ENCODE results near the gene PPP1R8.
A peak's percentile ranks its signal among the peaks of the same experiment; 100 is the strongest.

Gene PPP1R8

GRCh38 chr1:27884006-27884954, 53.7 kb downstream of the PPP1R8 start:
- Histone ChIP-seq H3K27ac (peak overlapping the region; percentile 99), H3K4me1 (ENCODE audit: control insufficient read depth in 1 of 2, insufficient read depth in 1 of 2, low read depth in 1 of 2, low read length in 1 of 2) (peaks cover 84 to 91% of the 10 kb centered on the region in 2 experiments), H3K36me3 (peaks cover 94% of the 10 kb centered on the region), H3K4me3 (ENCODE audit: low read depth in 1 of 2, low read length in 1 of 2) (peak overlapping the region; percentile 51 to 69), H3K27me3 (no peaks in the 10 kb centered on the region), H3K9me3 (no peaks in the 10 kb centered on the region)
- no peak for TF ChIP-seq CTCF (IDR thresholded peaks at IDR 0.05)

DNA sequence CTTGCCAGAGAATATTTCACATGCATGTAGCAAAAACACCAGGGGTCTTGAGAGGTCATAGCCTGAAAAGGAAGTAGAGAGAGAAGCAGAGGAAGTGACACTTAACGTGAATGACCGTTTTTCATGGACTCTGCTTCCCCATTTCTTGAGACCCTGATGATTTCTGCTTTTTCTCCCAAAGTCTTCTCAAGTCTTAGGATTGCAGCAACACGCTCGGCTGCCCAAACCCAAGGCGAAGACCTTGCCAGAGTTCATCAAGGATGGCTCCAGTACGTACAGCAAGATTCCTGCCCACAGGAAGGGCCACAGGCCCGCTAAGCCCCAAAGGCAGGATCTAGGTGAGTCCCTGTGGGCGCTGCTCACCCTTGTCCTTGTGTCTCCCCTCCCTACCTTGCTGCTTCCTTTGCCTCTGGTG, 54.5 kb downstream of the PPP1R8 start:
- Histone ChIP-seq H3K4me1 (ENCODE audit: control insufficient read depth in 1 of 2, insufficient read depth in 1 of 2, low read depth in 1 of 2, low read length in 1 of 2) (peaks cover 85 to 92% of the 10 kb centered on the region in 2 experiments), H3K4me3 (ENCODE audit: low read depth in 1 of 2, low read length in 1 of 2) (peak overlapping the region; percentile 51 to 69), H3K9me3 (no peaks in the 10 kb centered on the region), H3K36me3 (peaks cover 94% of the 10 kb centered on the region), H3K27ac (peak overlapping the region; percentile 99), H3K27me3 (no peaks in the 10 kb centered on the region)
- no peak for TF ChIP-seq CTCF (IDR thresholded peaks at IDR 0.05)

DNA sequence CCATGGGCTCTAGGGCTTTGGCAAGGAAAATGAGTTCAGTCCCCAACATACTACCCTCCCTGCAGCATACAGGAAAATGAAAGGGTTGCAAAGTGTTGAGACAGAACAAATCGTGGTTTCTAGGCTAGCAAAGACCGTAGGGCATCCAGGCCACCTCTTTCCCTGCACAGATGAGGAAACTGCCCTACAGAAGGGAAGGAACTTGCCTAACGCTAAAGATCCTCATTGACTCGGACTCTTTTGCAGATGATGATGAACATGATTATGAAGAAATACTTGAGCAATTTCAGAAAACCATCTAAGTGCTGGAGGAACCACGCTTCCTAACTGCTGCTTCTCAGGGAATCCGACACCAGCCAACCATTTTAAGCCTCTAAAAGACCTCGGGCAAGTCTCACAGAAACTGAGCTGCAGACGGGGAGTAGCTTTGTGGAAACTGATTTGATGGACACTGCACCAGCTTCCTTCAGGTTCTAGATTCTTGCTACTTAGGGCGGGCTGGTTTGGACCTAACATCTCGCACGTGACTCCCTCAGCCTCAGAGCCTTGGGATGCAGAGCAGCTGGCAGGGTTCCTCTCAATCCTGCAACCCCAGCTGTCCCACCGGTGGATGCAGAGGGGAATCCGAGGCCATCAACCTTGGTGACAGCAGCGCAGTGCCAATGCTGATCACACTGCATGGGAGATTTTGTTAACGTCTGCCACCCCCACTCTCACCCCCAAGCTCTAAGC, 55.2 kb downstream of the PPP1R8 start:
- H3K9me3 ChIP-seq: no peaks in the 10 kb centered on the region
- peaks cover 91 to 93% of the 10 kb centered on the region in 2 experiments for H3K4me1 ChIP-seq (ENCODE audit: control insufficient read depth in 1 of 2, insufficient read depth in 1 of 2, low read depth in 1 of 2, low read length in 1 of 2)
- H3K4me3 ChIP-seq (ENCODE audit: low read depth in 1 of 2, low read length in 1 of 2): peak overlapping the region; percentile 51 to 69
- no peaks in the 10 kb centered on the region for H3K27me3 ChIP-seq
- H3K36me3 ChIP-seq: peaks cover 94% of the 10 kb centered on the region
- H3K27ac ChIP-seq: peak overlapping the region; percentile 99
- TF ChIP-seq CTCF (IDR thresholded peaks at IDR 0.05): no peak

DNA sequence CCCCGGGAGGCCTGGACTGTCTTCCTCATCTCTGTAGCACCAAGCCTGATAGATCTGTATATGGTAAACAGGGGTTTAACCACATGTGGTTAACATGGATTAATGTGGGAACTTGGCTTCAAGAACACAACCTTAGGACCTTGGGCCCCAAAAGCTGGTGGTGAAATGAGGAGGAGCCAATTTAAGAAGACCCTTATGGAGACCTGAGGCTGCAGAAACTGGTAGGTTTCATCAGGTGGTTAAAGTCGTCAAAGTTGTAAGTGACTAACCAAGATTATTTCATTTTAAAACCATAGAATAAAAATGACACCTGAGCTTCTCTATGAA, 55.7 kb downstream of the PPP1R8 start:
- Histone ChIP-seq H3K27ac (peak overlapping the region; percentile 99), H3K9me3 (no peaks in the 10 kb centered on the region), H3K4me1 (ENCODE audit: control insufficient read depth in 1 of 2, insufficient read depth in 1 of 2, low read depth in 1 of 2, low read length in 1 of 2) (peaks cover 97 to 99% of the 10 kb centered on the region in 2 experiments), H3K4me3 (ENCODE audit: low read depth in 1 of 2, low read length in 1 of 2) (peak overlapping the region; percentile 51 to 69), H3K27me3 (no peaks in the 10 kb centered on the region), H3K36me3 (peaks cover 92% of the 10 kb centered on the region)
- no peak for TF ChIP-seq CTCF (IDR thresholded peaks at IDR 0.05)

- peak overlapping the region; percentile 51 to 69 for H3K4me3 ChIP-seq (ENCODE audit: low read depth in 1 of 2, low read length in 1 of 2)
- no peaks in the 10 kb centered on the region for H3K27me3 ChIP-seq
- peaks cover 88% of the 10 kb centered on the region for H3K36me3 ChIP-seq
- no peaks in the 10 kb centered on the region for H3K9me3 ChIP-seq
- H3K4me1 ChIP-seq (ENCODE audit: control insufficient read depth in 1 of 2, insufficient read depth in 1 of 2, low read depth in 1 of 2, low read length in 1 of 2): peaks cover 100% of the 10 kb centered on the region in 2 experiments
- peak overlapping the region; percentile 99 for H3K27ac ChIP-seq
- no peak for TF ChIP-seq CTCF (IDR thresholded peaks at IDR 0.05)
Measured at GRCh38 chr1:27886744-27887143, 56.2 kb downstream of the PPP1R8 start.
